IPS-15b (cell line): ENCODE results near the gene TWIST1.

Source experiments
- H3K27me3 ChIP-seq: one replicate; pipeline ENCODE4 v1.6.1; 2013; ENCODE audit warnings: low read length; ENCODE audit not compliant: control insufficient read depth, insufficient read depth
- H3K36me3 ChIP-seq: one replicate; pipeline ENCODE4 v1.6.1; 2013; ENCODE audit warnings: low read length; ENCODE audit not compliant: control insufficient read depth, insufficient read depth
- H3K4me1 ChIP-seq: one replicate; pipeline ENCODE4 v1.6.1; 2013; ENCODE audit warnings: mild to moderate bottlenecking, low read length; ENCODE audit not compliant: control insufficient read depth, insufficient read depth
- H3K4me3 ChIP-seq: one replicate; pipeline ENCODE4 v1.5.1; 2013; ENCODE audit warnings: low read depth, low read length
- H3K9ac ChIP-seq: one replicate; pipeline ENCODE4 v1.6.1; 2013; ENCODE audit warnings: low read depth, mild to moderate bottlenecking, low read length
- H3K9me3 ChIP-seq: one replicate; pipeline ENCODE4 v1.6.1; 2013; ENCODE audit warnings: mild to moderate bottlenecking, low read length; ENCODE audit not compliant: control insufficient read depth, insufficient read depth

TWIST1 gene

GRCh38 chr7:19089797-19090196 is 27.6 kb downstream of the TWIST1 start:
- Histone ChIP-seq H3K27me3 (no peaks in the 10 kb centered on the region), H3K36me3 (no peaks in the 10 kb centered on the region), H3K9ac (no peak overlapping the region), H3K4me3 (no peak overlapping the region), H3K4me1 (no peaks in the 10 kb centered on the region), H3K9me3 (no peaks in the 10 kb centered on the region)

GRCh38 chr7:19089378-19089777 is 28.1 kb downstream of the TWIST1 start:
- no peaks in the 10 kb centered on the region for H3K27me3 ChIP-seq
- H3K4me3 ChIP-seq = no peak overlapping the region
- H3K4me1 ChIP-seq = no peaks in the 10 kb centered on the region
- no peaks in the 10 kb centered on the region for H3K9me3 ChIP-seq
- no peaks in the 10 kb centered on the region for H3K36me3 ChIP-seq
- H3K9ac ChIP-seq = no peak overlapping the region

- Histone ChIP-seq H3K9ac (no peak overlapping the region), H3K9me3 (no peaks in the 10 kb centered on the region), H3K4me1 (peaks cover 11% of the 10 kb centered on the region), H3K27me3 (no peaks in the 10 kb centered on the region), H3K36me3 (no peaks in the 10 kb centered on the region), H3K4me3 (no peak overlapping the region)
These were observed 37.3 kb downstream of the TWIST1 start for GRCh38 chr7:19080093-19080492.

GRCh38 chr7:19079066-19079465 is 38.4 kb downstream of the TWIST1 start:
- Histone ChIP-seq H3K9ac (no peak overlapping the region), H3K4me3 (no peak overlapping the region), H3K27me3 (no peaks in the 10 kb centered on the region), H3K36me3 (no peaks in the 10 kb centered on the region), H3K9me3 (no peaks in the 10 kb centered on the region), H3K4me1 (peaks cover 11% of the 10 kb centered on the region)

GRCh38 chr7:19069842-19070241 is 47.6 kb downstream of the TWIST1 start:
- Histone ChIP-seq H3K36me3 (no peaks in the 10 kb centered on the region), H3K4me1 (no peaks in the 10 kb centered on the region), H3K27me3 (no peaks in the 10 kb centered on the region), H3K9me3 (no peaks in the 10 kb centered on the region), H3K4me3 (no peak overlapping the region), H3K9ac (no peak overlapping the region)

GRCh38 chr7:19066170-19066569 is 51.3 kb downstream of the TWIST1 start:
- Histone ChIP-seq H3K9ac (no peak overlapping the region), H3K36me3 (no peaks in the 10 kb centered on the region), H3K4me3 (no peak overlapping the region), H3K27me3 (no peaks in the 10 kb centered on the region), H3K9me3 (no peaks in the 10 kb centered on the region), H3K4me1 (no peaks in the 10 kb centered on the region)
